GM13977 (cell line): ENCODE data around the gene FAM120AOS.

Experiments used
- DNase-seq: peaks from one replicate; pipeline ENCODE4 v3.0.0; 2012; ENCODE audit warnings: low spot score
- CTCF ChIP-seq: IDR thresholded peaks from 2 replicates; pipeline ENCODE4 v1.5.1; 2012; ENCODE audit warnings: mild to moderate bottlenecking, control low read depth; ENCODE audit not compliant: insufficient read depth; ENCODE audit errors: extremely low read depth, missing control alignments
- in situ Hi-C: fragments of 300-500 bp; cut with MboI; formaldehyde crosslinking; loops from one replicate; pipeline ENCODE4 v1.12.0; 2022; ENCODE audit warnings: low sequenced_read_pairs, low pct_unique_long_range_greater_than_20kb, mixed read lengths, inconsistent platforms; ENCODE audit not compliant: unreplicated experiment

The FAM120AOS gene

GRCh38 chr9:93464876-93465275 is 11.5 kb upstream of the FAM120AOS start:
- in situ Hi-C loops = no loop called here
- TF ChIP-seq CTCF = no peak
- no peak for DNase-seq

GRCh38 chr9:93464395-93464794 is 11.0 kb upstream of the FAM120AOS start:
- in situ Hi-C loops = no loop called here
- TF ChIP-seq CTCF = no peak
- DNase-seq = peak; percentile 16

GRCh38 chr9:93463638-93464248 is 10.4 kb upstream of the FAM120AOS start:
- in situ Hi-C loops = no loop called here
- DNase-seq = no peak
- TF ChIP-seq CTCF = no peak

- in situ Hi-C loops = no loop called here
- TF ChIP-seq CTCF = no peak
- no peak for DNase-seq
Observed at GRCh38 chr9:93461821-93462220, 8.4 kb upstream of the FAM120AOS start.

GRCh38 chr9:93461414-93461743 is 8.0 kb upstream of the FAM120AOS start:
- in situ Hi-C loops = no loop called here
- no peak for TF ChIP-seq CTCF
- no peak for DNase-seq

GRCh38 chr9:93460689-93461413 is 7.5 kb upstream of the FAM120AOS start:
- in situ Hi-C loops = no loop called here
- DNase-seq = no peak
- TF ChIP-seq CTCF = no peak
